Esophagus squamous epithelium (tissue), 5 donors: ENCODE measurements around the gene GLYATL2. TPM values are rescaled to one million over a fixed set of nuclear protein-coding genes. Genes with fewer than 3 reads are reported as not detected.

ENCODE experiments used
- DNase-seq: peaks from one replicate; lab custom pipeline; 2025; lab: John Stamatoyannopoulos, UW
- H3K27ac ChIP-seq, 4 donors: fragments of 200-600 bp; sonication (generic); one replicate each; pipeline ENCODE4 v1.5.1; 2016 to 2019; ENCODE audit warnings: mild to moderate bottlenecking in 1 of 4
- H3K27me3 ChIP-seq, 4 donors: fragments of 200-600 bp; sonication (generic); 1 replicate in 3 of 4; 2 replicates in 1 of 4; pipeline versions ENCODE4 v1.5.1 to v1.6.0; 2017 to 2021; ENCODE audit warnings: antibody characterized with exemption in 1 of 4
- H3K36me3 ChIP-seq, 3 donors: fragments of 200-600 bp; sonication (generic); one replicate each; pipeline ENCODE4 v1.5.1; 2016 to 2019
- H3K4me1 ChIP-seq, 3 donors: fragments of 200-600 bp; sonication (generic); one replicate each; pipeline ENCODE4 v1.5.1; 2017 to 2019
- H3K4me3 ChIP-seq, 4 donors: fragments of 200-600 bp; sonication (generic); 1 replicate in 3 of 4; 2 replicates in 1 of 4; pipeline ENCODE4 v1.5.1; 2016 to 2019; ENCODE audit warnings: mild to moderate bottlenecking in 2 of 4, moderate library complexity in 1 of 4
- H3K9me3 ChIP-seq, 3 donors: fragments of 200-600 bp; sonication (generic); one replicate each; pipeline ENCODE4 v1.5.1; 2016 to 2019
- CTCF ChIP-seq, 6 experiments: fragments of 450-650 bp in 4 of 6; fragments of 200-600 bp in 2 of 6; sonication (generic) in 2 of 6; IDR thresholded peaks; one replicate each; pipeline ENCODE4 v1.5.1; 2016 to 2019; ENCODE audit warnings: antibody characterized with exemption in 6 of 6, mild to moderate bottlenecking in 4 of 6, moderate library complexity in 4 of 6
- POLR2A ChIP-seq, 4 donors: fragments of 450-650 bp; IDR thresholded peaks; one replicate each; pipeline ENCODE4 v1.6.1; 2017; ENCODE audit warnings: antibody characterized with exemption in 4 of 4, mild to moderate bottlenecking in 4 of 4, moderate library complexity in 3 of 4
- WGBS, 2 donors: methylation state at CpG; one replicate each; pipeline ENCODE4 v1.1.5; 2018; 5-methylcytosine and 5-hydroxymethylcytosine counted together
- intact Hi-C: fragments of 100-400 bp; cut with DNase I; formaldehyde crosslinking; loops from one replicate; pipeline ENCODE4 v1.15.0; 2022
- total RNA-seq, 4 donors: library from RNA; depleted of rRNA; stranded (reverse); fragments of >200 nt; gene quantifications; one replicate each; pipeline ENCODE4 v1.1.0, GENCODE V29; 2016
- donor health status: DM: yes; HTN: yes; CAD: no.

Gene GLYATL2
- total RNA-seq, 4 donors from 2014 or later = 0.38 to 2.9 TPM; not detected in 2

GRCh38 chr11:58861533-58861932 is 17.0 kb upstream of the GLYATL2 start:
- no peak for DNase-seq
- no peak overlapping the region for H3K27ac ChIP-seq
- WGBS, 2 donors = 89 to 100% methylated on average over 1 of the region's 1 CpG

GRCh38 chr11:58856806-58857205 is 12.3 kb upstream of the GLYATL2 start:
- DNase-seq = no peak
- no peak overlapping the region for H3K4me3 ChIP-seq
- no peak overlapping the region for H3K27ac ChIP-seq
- no peaks in the 10 kb centered on the region for H3K36me3 ChIP-seq
- intact Hi-C loops = no loop called here
- no peaks in the 10 kb centered on the region for H3K4me1 ChIP-seq
- H3K27me3 ChIP-seq = no peaks in the 10 kb centered on the region
- no peaks in the 10 kb centered on the region for H3K9me3 ChIP-seq
- no peak for TF ChIP-seq CTCF (IDR thresholded peaks at IDR 0.05)
- no peak for TF ChIP-seq POLR2A (IDR thresholded peaks at IDR 0.05)

More at GRCh38 chr11:58861533-58861932, 17.0 kb upstream of the GLYATL2 start:
- Histone ChIP-seq H3K36me3 (no peaks in the 10 kb centered on the region), H3K4me1 (no peaks in the 10 kb centered on the region), H3K4me3 (no peak overlapping the region), H3K9me3 (no peaks in the 10 kb centered on the region), H3K27me3 (no peaks in the 10 kb centered on the region)
- TF ChIP-seq POLR2A (IDR thresholded peaks at IDR 0.05) (no peak), CTCF (IDR thresholded peaks at IDR 0.05) (no peak)
- intact Hi-C loops = no loop called here

- no peaks in the 10 kb centered on the region for H3K4me1 ChIP-seq
- DNase-seq = no peak
- WGBS, 2 donors = 72 to 73% methylated on average over 3 of the region's 3 CpGs
- no peaks in the 10 kb centered on the region for H3K9me3 ChIP-seq
- TF ChIP-seq POLR2A (IDR thresholded peaks at IDR 0.05) (no peak), CTCF (IDR thresholded peaks at IDR 0.05) (no peak)
- no peaks in the 10 kb centered on the region for H3K36me3 ChIP-seq
- no peak overlapping the region for H3K4me3 ChIP-seq
- no peak overlapping the region for H3K27ac ChIP-seq
- intact Hi-C loops = no loop called here
- no peaks in the 10 kb centered on the region for H3K27me3 ChIP-seq
Observed at GRCh38 chr11:58845386-58845785, 882 bp upstream of the GLYATL2 start.

- WGBS, 2 donors = 65 to 81% methylated on average over 4 to 5 of the region's 5 CpGs
- intact Hi-C loops = no loop called here
- no peaks in the 10 kb centered on the region for H3K9me3 ChIP-seq
- no peaks in the 10 kb centered on the region for H3K27me3 ChIP-seq
- H3K4me1 ChIP-seq = no peaks in the 10 kb centered on the region
- DNase-seq = no peak
- no peaks in the 10 kb centered on the region for H3K36me3 ChIP-seq
- H3K4me3 ChIP-seq = no peak overlapping the region
- TF ChIP-seq CTCF (IDR thresholded peaks at IDR 0.05) (no peak), POLR2A (IDR thresholded peaks at IDR 0.05) (no peak)
- H3K27ac ChIP-seq = no peak overlapping the region
Observed at GRCh38 chr11:58837707-58838388, 6.7 kb downstream of the GLYATL2 start.

GRCh38 chr11:58832056-58832645 is 12.4 kb downstream of the GLYATL2 start:
- no peak for DNase-seq
- Histone ChIP-seq H3K9me3 (no peaks in the 10 kb centered on the region), H3K4me1 (no peaks in the 10 kb centered on the region), H3K36me3 (no peaks in the 10 kb centered on the region), H3K27ac (no peak overlapping the region), H3K4me3 (no peak overlapping the region), H3K27me3 (no peaks in the 10 kb centered on the region)
- intact Hi-C loops = no loop called here
- no peak for TF ChIP-seq CTCF (IDR thresholded peaks at IDR 0.05)
- no peak for TF ChIP-seq POLR2A (IDR thresholded peaks at IDR 0.05)
- 17 to 100% methylated on average over 1 of the region's 1 CpG for whole genome bisulfite sequencing, 2 donors
